ENCODE measurements around the gene IQCF6.
"Not testable (repeated sequence)": the region's sequence is repeated elsewhere in the genome, so short reads cannot be mapped to it uniquely, and the experiment has no call there.

The IQCF6 gene

DNA sequence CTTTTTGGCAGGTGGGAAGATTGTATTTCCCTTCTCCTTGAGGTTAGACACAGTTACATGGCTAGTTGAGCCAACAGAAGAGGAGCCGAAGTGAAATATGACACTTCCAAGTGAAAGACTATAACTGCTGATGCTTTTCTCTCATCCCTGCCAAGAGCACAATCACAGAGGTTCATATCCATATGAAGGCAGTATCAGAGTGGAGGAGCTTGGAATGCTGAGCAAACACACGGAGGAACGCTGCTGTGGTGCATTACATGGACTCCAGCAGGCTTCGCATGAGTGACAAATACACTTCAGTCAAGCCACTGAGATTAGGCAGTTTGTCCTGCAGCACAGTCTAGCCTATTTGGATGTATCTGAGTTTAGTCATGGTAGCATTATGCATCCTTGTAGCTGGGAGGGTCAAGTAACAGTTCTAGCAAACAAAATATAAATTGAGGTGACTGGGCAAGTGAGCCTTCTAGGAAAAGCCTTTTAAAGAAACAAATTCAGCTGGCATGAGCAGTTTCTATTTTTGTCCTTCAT is 5.4 kb downstream of the IQCF6 start:
- DNase-seq (ENCODE audit: low read depth in 3 of 3) = no peak

DNA sequence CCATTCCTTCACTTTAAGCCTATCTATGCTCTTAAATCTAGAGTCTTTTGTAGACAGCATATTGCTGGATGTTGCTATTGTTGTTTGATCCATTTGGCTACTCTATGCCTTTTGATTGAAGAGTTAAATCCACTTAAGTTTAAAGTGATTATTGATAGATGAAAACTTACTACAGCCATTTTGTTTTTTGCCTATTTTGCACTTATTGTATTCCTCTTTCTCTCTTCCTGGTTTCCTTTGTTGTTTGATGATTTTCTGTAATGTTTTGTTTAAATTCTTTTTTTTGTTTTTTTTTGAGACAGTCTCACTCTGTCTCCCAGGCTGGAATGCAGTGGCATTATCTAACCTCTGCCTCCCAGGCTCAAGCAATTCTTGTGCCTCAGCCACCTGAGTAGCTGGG is 19.8 kb downstream of the IQCF6 start:
- no peak for DNase-seq (ENCODE audit: low read depth in 3 of 3)

DNA sequence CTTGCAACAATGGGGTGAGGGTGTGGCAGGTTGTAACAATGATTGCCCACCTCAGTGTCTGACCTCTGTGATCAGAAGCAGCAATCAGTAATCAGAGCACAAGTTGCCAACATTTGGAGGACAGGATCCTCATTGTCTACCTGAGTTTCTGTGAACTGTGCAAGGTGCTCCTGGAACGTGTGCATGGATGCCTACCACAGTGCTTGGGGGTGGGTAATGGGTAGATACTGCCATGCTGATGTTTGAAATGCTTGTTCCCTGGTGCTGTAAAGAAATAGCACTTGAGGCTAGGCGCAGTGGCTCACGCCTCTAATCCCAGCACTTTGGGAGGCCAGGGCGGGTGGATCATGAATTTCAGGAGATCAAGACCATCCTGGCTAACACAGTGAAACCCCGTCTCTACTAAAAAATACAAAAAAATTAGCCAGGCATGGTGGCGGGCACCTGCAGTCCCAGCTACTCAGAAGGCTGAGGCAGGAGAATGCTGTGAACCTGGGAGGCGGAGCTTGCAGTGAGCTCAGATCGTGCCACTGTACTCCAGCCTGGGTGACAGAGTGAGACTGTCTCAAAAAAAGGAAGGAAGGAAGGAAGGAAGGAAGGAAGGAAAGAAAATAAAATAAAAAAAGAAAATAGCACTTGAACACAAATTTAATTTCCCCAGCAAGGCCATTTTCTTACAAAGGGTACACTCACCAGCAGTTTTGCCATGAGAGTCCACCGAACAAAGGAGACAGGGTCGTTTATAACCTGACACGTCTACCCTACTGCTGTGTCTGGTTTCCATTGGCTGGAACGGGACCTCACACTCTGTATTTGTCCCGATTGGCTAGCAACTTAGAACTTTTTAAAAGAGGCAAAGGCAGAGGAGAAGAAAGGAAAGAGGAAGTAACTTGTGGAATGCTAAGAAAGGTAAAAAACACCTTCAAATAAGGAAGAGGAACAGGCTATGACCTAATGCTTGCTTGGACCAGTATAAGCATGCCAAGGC is 25.0 kb downstream of the IQCF6 start:
- DNase-seq (ENCODE audit: low read depth in 3 of 3) = not testable (repeated sequence)

DNA sequence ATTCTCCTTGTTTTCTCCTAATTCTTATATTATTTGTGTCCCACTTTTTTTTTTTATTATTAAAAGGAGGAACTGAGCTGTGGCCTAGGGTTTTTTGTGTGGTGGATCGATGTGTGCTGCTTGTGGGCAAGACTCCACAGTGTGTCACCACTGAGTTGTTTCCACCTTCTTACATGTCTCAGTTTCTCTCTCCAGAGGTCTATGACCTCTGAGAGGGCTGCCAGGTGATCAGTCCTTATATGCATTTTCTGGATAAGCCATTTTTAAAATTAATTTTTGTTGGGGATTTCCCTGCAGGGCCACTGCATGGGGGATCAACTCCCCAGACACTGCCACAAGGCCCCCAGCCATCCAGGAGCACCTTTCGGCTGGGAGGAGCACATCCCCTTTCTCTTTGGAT is 27.8 kb downstream of the IQCF6 start:
- DNase-seq (ENCODE audit: low read depth in 3 of 3) = no peak

DNA sequence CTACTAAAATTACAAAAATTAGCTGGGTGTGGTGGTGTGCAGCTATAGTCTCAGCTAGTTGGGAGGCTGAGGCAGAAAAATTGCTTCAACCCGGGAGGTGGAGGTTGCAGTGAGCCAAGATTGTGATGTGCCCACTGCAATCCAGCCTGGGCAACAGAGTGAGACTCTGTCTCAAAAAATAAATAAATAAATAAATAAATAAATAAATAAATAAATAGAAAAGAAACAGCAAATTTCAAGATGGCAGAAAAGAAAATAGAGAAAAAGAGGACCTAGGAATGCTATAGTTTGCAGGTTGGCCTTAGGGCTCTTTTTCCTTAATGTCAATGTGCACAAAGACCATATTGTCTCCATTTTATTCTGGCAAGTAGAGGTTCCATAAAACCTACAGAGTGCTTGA is 28.2 kb downstream of the IQCF6 start:
- no peak for DNase-seq (ENCODE audit: low read depth in 3 of 3)

DNA sequence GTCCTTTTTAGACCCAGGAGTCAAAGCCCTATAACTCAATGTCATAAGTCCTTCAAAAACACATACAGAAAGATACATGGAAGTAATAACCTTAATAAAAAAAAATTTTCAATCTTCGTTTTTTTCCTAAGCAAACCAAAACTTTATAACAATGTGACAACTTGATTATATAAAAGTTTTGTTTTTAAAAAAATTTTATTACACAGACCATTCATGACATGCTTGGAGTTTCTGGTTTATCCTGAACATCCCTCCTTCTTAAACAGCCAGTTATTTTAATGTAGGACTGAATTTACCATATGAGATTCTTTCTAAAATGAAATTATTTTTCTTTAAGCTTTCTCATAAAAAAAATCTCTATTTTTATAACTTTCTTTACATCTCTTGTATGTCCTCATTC is 30.7 kb downstream of the IQCF6 start:
- DNase-seq (ENCODE audit: low read depth in 3 of 3) = no peak

DNA sequence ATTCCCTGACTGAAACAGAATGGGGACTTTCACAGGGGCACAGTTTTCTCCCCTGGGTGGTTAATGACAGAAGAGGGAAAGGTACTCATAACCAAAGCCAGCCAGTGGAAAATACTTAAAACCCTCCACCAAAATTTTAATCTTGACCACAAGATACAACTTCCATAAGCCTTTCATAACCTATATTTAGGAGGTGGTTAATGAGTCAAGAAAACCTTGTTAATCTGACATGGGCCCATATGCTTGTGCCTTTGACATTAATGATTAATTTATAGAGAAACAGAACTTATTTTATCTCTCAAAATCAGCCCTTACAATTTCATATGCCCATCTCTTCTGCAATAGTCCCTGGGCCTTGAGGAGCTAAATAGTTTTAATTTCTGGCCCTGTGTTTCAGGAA is 31.2 kb downstream of the IQCF6 start:
- no peak for DNase-seq (ENCODE audit: low read depth in 3 of 3)

DNA sequence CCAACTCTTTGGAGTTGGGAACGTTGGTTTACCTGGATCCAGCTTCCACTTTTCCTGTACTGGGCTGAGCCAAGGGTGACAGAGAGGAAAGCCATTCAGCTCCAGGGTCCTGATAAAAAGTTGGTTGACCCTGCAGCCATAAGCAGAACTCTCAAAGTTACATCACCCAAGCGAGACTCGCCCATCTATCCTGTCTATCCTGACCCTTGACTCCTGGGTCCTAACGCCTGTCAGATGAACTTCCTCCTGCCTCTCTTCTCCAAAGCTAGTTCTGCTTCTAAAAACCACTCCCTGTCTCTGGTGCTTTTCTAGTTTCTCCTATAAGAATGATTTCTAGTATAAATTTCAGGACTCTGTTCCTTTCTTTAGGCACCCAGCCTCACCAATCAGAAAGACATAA is 36.1 kb downstream of the IQCF6 start:
- not testable (repeated sequence) for DNase-seq (ENCODE audit: low read depth in 3 of 3)

DNA sequence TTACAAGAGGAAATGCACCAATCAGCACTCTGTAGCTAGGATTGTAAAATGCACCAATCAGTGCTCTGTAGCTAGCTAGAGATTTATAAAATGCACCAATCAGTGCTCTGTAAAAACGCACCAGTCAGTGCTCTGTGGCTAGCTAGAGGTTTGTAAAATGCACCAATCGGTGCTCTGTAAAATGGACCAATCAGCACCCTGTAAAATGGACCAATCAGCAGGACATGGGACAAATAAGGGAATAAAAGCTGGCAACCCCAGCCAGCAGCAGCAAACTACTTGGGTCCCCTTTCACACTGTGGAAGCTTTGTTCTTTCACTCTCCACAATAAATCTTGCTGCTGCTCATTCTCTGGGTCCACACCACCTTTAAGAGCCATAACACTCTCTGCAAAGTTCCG is 36.7 kb downstream of the IQCF6 start:
- not testable (repeated sequence) for DNase-seq (ENCODE audit: low read depth in 3 of 3)

DNA sequence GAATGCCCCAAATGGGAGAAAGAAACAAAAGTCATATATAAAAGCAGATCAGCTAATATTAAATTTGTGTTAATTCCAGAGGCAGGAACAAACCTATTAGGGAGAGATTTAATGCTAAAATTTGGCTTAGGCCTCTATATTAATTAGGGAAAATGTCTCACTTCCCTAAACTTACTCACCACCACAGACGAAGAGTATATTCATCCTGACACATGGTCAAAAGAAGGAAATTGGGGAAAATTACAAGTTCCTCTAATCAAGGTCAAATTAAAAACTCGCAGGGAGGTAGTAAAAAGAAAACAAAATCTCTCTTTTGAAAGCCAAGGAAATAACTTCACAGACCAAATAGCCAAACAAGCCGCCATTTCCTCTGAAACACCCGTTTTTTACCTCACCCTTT is 39.9 kb downstream of the IQCF6 start:
- no peak for DNase-seq (ENCODE audit: low read depth in 3 of 3)

DNA sequence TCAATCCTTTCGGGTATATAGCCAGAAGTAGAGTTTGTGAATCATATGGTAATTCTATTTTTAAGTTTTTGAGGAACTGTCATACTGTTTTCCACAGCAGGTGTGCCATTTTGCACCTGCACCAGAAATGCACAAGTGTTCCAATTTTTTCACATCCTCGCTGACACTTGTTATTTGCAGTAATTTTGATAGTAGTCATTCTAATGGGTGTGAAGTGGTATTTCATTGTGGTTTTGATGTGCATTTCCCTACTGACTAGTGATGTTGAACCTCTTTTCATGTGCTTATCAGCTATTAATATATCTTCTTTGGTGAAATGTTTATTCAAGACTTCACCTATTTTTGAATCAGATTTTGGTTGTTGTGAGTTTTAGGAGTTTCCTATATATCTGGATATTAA is 43.1 kb downstream of the IQCF6 start:
- DNase-seq (ENCODE audit: low read depth in 3 of 3) = no peak

DNA sequence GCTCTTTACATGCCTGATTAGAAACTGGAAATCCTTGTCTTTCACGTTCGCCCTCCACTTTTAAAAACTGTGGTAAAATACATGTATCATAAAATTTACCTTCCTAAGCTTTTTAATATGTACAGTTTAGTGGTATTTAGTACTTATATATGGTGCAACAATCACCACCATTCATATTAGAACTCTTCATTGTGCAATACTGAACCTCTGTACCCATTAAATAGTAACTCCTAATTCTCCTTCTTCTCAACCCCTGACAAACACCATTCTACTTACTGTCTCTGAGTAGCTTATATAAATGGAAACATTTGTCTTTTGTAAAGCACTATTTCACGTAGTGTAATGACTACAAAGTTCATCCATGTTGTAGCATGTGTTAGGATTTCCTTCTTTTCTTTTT is 44.0 kb downstream of the IQCF6 start:
- no peak for DNase-seq (ENCODE audit: low read depth in 3 of 3)

DNA sequence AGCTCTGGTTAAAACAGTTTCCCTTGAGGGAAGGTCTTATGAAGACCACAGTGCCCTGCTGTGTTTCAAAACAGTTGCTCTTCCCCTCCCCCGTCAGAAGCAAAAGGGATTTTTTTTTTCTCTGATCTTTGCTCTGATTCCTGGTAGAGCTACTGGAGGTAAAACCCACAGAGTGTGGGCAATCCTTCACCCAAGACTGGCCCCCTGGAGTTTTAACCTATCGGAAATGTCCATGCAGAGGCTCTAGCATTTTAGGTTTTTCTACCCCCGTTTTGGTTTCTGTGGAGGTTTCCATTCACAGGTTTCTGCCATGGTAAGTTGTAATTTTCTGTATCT is 44.5 kb downstream of the IQCF6 start:
- no peak for DNase-seq (ENCODE audit: low read depth in 3 of 3)

DNA sequence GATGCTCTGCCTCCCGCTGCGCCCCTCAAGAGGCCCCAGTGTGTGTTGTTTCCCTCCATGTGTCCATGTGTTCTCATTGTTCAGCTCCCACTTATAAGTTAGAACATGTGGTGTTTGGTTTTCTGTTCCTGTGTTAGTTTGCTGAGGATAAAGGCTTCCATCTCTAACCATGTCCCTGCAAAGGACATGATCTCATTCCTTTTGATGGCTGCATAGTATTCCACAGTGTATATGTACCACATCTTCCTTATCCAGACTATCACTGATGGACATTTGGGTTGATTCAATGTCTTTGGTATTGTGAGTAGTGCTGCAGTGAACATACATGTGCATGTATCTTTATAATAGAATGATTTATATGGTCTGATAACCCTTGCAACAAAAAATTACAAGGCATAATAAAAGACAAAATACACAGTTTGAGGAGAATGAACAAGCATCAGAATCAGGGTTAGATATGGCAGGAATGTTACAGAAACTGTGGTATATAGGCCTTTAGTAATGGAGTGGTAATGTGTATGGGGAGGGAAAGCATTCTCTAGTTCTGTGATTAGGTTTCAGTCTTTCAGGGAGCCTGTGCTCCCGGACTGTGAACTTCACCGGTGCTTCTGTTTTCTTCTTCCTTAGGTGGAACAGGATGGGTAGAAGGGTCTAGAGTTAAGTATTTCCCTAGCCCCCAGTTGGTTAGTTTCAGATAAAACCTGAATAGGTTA is 45.0 kb downstream of the IQCF6 start:
- DNase-seq (ENCODE audit: low read depth in 3 of 3) = no peak

DNA sequence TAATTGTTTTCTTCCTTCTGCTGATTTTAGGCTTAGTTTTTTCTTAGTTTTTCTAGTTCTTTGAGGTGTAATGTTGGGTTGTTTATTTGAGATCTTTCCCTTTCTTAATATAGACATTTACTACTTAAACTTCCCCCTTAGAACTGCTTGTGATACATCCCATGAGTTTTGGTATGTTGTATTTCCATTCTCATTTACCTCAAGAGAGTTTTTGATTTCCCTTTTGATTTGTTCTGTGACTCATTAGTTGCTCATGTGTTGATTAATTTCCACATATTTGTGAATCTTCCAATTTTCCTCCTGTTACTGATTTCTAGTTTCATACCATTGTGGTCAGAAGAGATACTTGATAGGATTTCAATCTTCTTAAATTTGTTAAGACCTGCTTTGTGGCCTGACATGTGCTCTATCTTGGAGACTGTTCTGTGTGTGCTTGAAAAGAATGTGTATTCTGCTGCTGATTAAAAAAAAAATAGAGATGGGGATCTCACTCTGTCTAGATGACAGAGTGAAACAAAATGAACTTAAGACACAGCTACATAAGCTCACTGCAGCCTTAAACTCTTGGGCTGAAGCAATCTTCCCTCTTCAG is 49.9 kb downstream of the IQCF6 start:
- DNase-seq (ENCODE audit: low read depth in 3 of 3) = no peak

Data from stimulated activated CD4-positive, alpha-beta T cell treated with anti-CD3 and anti-CD28 coated beads, TNF-alpha, amount 100 ng/mL, for 48 hours (primary cell).